GM12874 (cell line): Measurements from ENCODE around the gene SLC11A1.

Source experiments
- CTCF ChIP-seq: IDR thresholded peaks from 2 replicates; pipeline ENCODE4 v1.5.1; 2011; ENCODE audit warnings: low read depth, mild to moderate bottlenecking, control low read depth, low read length, moderate library complexity; ENCODE audit not compliant: insufficient read depth

SLC11A1 gene

GRCh38 chr2:218378053-218378452 lies 4.0 kb upstream of the SLC11A1 start:
- TF ChIP-seq CTCF, result no peak

- no peak for TF ChIP-seq CTCF
Measured at GRCh38 chr2:218382785-218383184, 712 bp downstream of the SLC11A1 start.

GRCh38 chr2:218383892-218384519 lies 1.9 kb downstream of the SLC11A1 start:
- TF ChIP-seq CTCF, result no peak

GRCh38 chr2:218384975-218385374 lies 2.9 kb downstream of the SLC11A1 start:
- TF ChIP-seq CTCF, result no peak

- no peak for TF ChIP-seq CTCF
Measured at GRCh38 chr2:218386505-218387368, 4.7 kb downstream of the SLC11A1 start.

- no peak for TF ChIP-seq CTCF
Measured at GRCh38 chr2:218387369-218388194, 5.5 kb downstream of the SLC11A1 start.
